ENCODE data around the gene SND1.

SND1 gene

DNA sequence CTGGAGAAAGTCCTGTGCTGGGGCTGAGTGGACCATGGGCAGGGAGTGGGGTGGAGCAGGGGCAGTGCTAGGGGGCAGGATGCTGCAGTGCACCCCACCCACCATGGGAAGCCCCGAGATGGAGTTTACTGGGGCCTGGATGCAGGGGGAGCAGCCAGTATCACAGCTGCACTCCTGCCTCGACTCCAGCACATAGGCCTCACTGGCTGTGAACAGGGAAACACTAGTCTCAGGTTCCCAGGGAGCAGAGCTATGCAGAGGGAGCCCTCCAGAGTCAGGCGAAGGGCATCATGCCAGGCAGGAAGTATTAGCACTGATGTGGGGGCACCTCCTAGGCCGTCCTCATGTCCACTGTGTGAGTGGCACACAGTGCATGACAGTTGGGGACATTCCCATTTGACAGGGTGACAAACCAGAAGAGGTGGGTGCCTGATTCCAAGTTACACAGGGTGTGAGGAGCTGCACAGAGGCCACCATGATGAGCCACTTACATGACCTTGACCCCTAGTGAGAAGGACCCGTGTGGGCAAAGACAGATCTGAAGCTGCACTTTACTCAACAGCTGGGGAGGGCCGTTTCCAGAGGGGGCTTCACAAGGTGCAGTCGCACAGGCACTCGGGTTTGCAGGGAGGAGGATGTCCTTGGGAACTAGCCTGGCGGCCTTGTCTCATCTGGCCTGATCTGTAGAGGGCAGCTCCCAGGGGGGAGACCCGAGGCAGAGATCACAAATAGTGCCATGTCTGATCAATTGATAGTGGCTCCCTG, 449.1 kb downstream of the SND1 start:
- TF ChIP-seq CSDC2 (CRISPR knock-in tag; IDR thresholded peaks at IDR 0.05) (no peak), GLIS3 (CRISPR knock-in tag; IDR thresholded peaks at IDR 0.05) (no peak)
- ATAC-seq: peak; percentile 2; the same call in 1 of the 3 replicates

DNA sequence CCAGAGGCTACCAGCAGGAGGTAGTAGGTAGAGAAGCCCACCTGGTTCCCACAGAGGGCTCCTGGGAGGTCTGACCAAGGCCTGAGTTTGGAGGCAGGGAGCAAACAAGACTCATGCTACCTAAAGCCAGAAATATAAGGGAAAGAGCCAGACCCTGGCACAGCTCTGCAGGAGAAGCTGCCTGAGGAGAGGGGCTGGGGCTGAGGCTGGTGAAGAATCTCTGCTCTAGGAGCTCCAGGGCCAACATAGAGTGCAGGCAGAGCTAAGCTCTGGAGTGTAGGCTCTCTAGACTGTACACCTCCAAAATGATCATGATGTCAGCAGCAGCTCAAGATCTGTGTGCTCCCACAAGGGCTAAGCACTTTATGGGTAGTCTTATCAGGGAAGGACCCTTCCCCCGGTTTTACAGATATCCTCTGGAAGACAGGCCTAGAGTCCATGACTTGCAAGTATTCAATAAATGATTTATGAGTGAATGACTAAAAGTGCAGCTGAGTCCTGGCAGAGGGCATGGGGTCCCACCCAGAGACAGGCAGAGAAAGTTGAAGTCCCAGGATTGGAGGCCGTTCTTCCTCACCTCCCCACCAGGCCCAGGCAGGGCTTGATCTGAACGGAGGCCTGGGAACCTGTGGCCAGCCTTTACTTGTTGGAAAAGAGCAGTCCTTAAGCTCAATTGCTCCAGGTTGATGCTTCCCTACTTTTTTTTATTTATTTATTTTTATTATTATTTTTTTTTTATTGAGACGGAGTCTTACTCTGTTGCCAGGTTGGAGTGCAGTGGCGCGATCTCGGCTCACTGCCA, 450.7 kb downstream of the SND1 start:
- no peak for ATAC-seq
- no peak for TF ChIP-seq GLIS3 (CRISPR knock-in tag; IDR thresholded peaks at IDR 0.05)
- TF ChIP-seq ZFP3 (CRISPR knock-in tag; IDR thresholded peaks at IDR 0.05): no peak
- TF ChIP-seq, protein P1, sequence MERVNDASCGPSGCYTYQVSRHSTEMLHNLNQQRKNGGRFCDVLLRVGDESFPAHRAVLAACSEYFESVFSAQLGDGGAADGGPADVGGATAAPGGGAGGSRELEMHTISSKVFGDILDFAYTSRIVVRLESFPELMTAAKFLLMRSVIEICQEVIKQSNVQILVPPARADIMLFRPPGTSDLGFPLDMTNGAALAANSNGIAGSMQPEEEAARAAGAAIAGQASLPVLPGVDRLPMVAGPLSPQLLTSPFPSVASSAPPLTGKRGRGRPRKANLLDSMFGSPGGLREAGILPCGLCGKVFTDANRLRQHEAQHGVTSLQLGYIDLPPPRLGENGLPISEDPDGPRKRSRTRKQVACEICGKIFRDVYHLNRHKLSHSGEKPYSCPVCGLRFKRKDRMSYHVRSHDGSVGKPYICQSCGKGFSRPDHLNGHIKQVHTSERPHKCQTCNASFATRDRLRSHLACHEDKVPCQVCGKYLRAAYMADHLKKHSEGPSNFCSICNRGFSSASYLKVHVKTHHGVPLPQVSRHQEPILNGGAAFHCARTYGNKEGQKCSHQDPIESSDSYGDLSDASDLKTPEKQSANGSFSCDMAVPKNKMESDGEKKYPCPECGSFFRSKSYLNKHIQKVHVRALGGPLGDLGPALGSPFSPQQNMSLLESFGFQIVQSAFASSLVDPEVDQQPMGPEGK (CRISPR knock-in tag; IDR thresholded peaks at IDR 0.05; ENCODE audit: borderline replicate concordance): no peak
- no peak for TF ChIP-seq ZNF8 (CRISPR knock-in tag; IDR thresholded peaks at IDR 0.05)
- no peak for TF ChIP-seq ZFP30 (CRISPR knock-in tag; IDR thresholded peaks at IDR 0.05)
- no peak for TF ChIP-seq ESRRG (CRISPR knock-in tag; IDR thresholded peaks at IDR 0.05)
- TF ChIP-seq RARB (CRISPR knock-in tag; IDR thresholded peaks at IDR 0.05): no peak
- TF ChIP-seq, protein P2, sequence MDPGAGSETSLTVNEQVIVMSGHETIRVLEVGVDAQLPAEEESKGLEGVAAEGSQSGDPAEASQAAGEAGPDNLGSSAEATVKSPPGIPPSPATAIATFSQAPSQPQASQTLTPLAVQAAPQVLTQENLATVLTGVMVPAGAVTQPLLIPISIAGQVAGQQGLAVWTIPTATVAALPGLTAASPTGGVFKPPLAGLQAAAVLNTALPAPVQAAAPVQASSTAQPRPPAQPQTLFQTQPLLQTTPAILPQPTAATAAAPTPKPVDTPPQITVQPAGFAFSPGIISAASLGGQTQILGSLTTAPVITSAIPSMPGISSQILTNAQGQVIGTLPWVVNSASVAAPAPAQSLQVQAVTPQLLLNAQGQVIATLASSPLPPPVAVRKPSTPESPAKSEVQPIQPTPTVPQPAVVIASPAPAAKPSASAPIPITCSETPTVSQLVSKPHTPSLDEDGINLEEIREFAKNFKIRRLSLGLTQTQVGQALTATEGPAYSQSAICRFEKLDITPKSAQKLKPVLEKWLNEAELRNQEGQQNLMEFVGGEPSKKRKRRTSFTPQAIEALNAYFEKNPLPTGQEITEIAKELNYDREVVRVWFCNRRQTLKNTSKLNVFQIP (CRISPR knock-in tag; IDR thresholded peaks at IDR 0.05; ENCODE audit: borderline replicate concordance, low read depth): no peak
- TF ChIP-seq TCF4 (CRISPR knock-in tag; IDR thresholded peaks at IDR 0.05; ENCODE audit: borderline replicate concordance): no peak
- no peak for TF ChIP-seq OSR1 (CRISPR knock-in tag; IDR thresholded peaks at IDR 0.05)
- TF ChIP-seq ZNF565 (CRISPR knock-in tag; conservative IDR thresholded peaks at IDR 0.05; ENCODE audit: low read depth): no peak
- TF ChIP-seq, protein P3, sequence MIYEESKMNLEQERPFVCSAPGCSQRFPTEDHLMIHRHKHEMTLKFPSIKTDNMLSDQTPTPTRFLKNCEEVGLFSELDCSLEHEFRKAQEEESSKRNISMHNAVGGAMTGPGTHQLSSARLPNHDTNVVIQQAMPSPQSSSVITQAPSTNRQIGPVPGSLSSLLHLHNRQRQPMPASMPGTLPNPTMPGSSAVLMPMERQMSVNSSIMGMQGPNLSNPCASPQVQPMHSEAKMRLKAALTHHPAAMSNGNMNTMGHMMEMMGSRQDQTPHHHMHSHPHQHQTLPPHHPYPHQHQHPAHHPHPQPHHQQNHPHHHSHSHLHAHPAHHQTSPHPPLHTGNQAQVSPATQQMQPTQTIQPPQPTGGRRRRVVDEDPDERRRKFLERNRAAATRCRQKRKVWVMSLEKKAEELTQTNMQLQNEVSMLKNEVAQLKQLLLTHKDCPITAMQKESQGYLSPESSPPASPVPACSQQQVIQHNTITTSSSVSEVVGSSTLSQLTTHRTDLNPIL (CRISPR knock-in tag; IDR thresholded peaks at IDR 0.05; ENCODE audit: low read depth): no peak
- TF ChIP-seq ZC3H10 (CRISPR knock-in tag; IDR thresholded peaks at IDR 0.05): no peak
- TF ChIP-seq, protein P4, sequence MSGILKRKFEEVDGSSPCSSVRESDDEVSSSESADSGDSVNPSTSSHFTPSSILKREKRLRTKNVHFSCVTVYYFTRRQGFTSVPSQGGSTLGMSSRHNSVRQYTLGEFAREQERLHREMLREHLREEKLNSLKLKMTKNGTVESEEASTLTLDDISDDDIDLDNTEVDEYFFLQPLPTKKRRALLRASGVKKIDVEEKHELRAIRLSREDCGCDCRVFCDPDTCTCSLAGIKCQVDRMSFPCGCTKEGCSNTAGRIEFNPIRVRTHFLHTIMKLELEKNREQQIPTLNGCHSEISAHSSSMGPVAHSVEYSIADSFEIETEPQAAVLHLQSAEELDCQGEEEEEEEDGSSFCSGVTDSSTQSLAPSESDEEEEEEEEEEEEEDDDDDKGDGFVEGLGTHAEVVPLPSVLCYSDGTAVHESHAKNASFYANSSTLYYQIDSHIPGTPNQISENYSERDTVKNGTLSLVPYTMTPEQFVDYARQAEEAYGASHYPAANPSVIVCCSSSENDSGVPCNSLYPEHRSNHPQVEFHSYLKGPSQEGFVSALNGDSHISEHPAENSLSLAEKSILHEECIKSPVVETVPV (CRISPR knock-in tag; IDR thresholded peaks at IDR 0.05): no peak
- TF ChIP-seq SNAI2 (CRISPR knock-in tag; IDR thresholded peaks at IDR 0.05): no peak
- no peak for TF ChIP-seq CSDC2 (CRISPR knock-in tag; IDR thresholded peaks at IDR 0.05)
- TF ChIP-seq BACH2 (CRISPR knock-in tag; IDR thresholded peaks at IDR 0.05; ENCODE audit: borderline replicate concordance): no peak

DNA sequence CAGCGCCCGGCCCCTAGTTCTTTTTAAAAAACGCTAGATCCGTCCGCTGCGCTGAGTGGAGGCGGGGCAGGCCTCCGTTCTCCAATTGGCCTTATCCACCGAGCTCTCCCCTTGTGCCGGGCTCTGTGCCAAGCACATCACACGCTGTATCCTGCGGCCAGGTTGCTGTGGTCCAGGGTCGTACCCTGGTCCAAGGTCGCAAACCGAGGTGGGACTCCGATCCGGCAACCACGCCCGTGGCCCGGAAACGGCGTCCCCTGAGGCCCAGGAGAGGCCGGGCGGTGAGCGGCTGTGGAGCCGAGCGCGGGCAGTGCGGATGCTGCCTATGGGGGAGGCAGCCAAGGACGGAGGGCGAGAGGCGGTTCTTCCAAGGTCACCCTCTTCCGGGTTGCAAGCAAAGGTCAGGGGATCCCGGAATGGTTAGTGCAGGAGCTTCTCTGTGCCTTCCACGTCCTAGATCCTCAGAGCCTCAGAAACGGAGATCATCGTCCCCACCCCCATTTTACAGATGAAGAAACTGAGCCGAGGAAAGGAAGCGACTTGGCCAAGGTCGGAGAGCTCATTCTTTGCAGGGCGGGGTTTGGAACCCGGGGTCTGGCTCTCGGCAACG, 451.6 kb downstream of the SND1 start:
- peak; percentile 4; the same call in 2 of the 3 replicates for ATAC-seq
- TF ChIP-seq, protein P4 (CRISPR knock-in tag; IDR thresholded peaks at IDR 0.05): no peak
- TF ChIP-seq BACH2 (CRISPR knock-in tag; IDR thresholded peaks at IDR 0.05; ENCODE audit: borderline replicate concordance) (no peak), ZFP30 (CRISPR knock-in tag; IDR thresholded peaks at IDR 0.05) (no peak), RARB (CRISPR knock-in tag; IDR thresholded peaks at IDR 0.05) (no peak), ZC3H10 (CRISPR knock-in tag; IDR thresholded peaks at IDR 0.05) (no peak), ESRRG (CRISPR knock-in tag; IDR thresholded peaks at IDR 0.05) (no peak), ARNTL (CRISPR knock-in tag; IDR thresholded peaks at IDR 0.05; ENCODE audit: borderline replicate concordance, low read depth) (no peak), CSDC2 (CRISPR knock-in tag; IDR thresholded peaks at IDR 0.05) (no peak), OSR1 (CRISPR knock-in tag; IDR thresholded peaks at IDR 0.05) (no peak)
- TF ChIP-seq, protein P2 (CRISPR knock-in tag; IDR thresholded peaks at IDR 0.05; ENCODE audit: borderline replicate concordance, low read depth): no peak
